Prostate gland (tissue), 2 donors: ENCODE data around the gene CSNK1D.
A peak's percentile ranks its signal among the peaks of the same experiment; 100 is the strongest.

Source experiments
- CTCF ChIP-seq, 4 experiments: fragments of 200-600 bp in 2 of 4; fragments of 450-650 bp in 2 of 4; sonication (generic) in 2 of 4; IDR thresholded peaks; 1 replicate in 3 of 4; 2 replicates in 1 of 4; pipeline ENCODE4 v1.5.1; 2016 to 2019; ENCODE audit warnings: antibody characterized with exemption in 4 of 4, mild to moderate bottlenecking in 2 of 4, moderate library complexity in 2 of 4
- POLR2AphosphoS5 ChIP-seq: sonication (generic); formaldehyde crosslinking; IDR thresholded peaks from one replicate; pipeline ENCODE4 v1.6.1; 2017; ENCODE audit warnings: antibody characterized with exemption

DNA sequence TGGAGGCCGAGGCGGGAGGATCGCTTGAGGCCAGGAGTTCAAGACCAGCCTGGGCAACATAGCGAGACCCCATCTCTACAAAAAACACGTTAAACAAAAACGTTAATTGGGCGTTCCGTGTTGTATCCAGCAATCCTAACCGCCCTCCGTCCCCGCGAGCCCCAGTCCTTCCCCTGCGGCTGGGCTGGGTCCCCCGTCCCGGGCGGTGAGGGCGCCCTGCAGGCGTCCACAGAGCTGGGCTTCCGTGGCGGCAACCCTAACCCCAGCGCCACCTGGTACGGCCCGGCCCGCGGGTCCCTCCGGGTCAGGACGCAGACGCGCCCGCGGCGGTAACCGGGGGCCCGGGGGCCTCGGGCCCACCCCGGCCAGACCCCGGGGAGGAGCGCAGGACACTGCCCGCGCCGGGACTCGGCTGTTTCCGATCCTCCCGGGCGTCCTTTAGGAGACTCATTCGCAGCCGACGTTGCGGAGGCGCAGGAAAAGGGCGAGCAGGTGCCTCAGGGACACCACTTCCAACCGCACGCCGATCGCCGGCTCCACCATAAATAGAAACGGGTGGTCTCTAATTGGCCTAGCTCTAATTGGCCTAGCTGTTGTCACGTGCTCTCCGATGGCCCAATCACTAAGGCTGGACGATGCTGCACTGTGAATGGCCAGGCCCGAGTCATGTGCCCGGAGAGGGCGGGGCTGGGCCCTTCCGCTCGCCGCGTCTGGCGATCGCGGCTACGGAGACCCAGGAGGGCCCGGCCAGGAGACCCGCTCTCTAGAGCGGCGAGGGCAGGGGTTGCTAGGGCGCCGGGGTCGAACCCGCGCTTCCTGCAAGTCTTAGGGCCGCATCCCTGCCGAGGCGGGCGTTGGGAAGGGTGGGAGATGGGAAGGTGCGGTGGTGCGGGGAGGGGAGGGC is 19.0 kb upstream of the CSNK1D start:
- TF ChIP-seq CTCF (IDR thresholded peaks at IDR 0.05) (no peak), POLR2AphosphoS5 (peak; percentile 100)
